Measurements from ENCODE around the gene KLHL4. TPM values are rescaled to one million over a fixed set of nuclear protein-coding genes. Genes with fewer than 3 reads are reported as not detected.
A peak's percentile ranks its signal among the peaks of the same experiment; 100 is the strongest.
"Not testable (repeated sequence)": the region's sequence is repeated elsewhere in the genome, so short reads cannot be mapped to it uniquely, and the experiment has no call there.

Gene KLHL4
- total RNA-seq: 2.1 and 3.5 TPM in 2 replicates
- polyA plus RNA-seq: 0.26 and 1.5 TPM in 2 replicates
- 0.06 and 1.3 TPM in 2 replicates for polyA plus RNA-seq (2012)
- 1.2 TPM in 1 of 2 replicates, not detected in the other for polyA minus RNA-seq (ENCODE audit: low replicate concordance)

- Histone ChIP-seq H3K27me3 (ENCODE audit: control insufficient read depth, insufficient read depth, low read length) (no peaks in the 10 kb centered on the region), H3K36me3 (ENCODE audit: control insufficient read depth, insufficient read depth, low read length) (no peaks in the 10 kb centered on the region), H4K20me1 (ENCODE audit: control insufficient read depth, extremely low read depth, insufficient read depth, low read length) (no peaks in the 10 kb centered on the region), H2AFZ (ENCODE audit: low read length) (no peak within 1 kb of the TSS), H3K9me3 (ENCODE audit: control insufficient read depth, insufficient read depth, low read depth, low read length) (no peaks in the 10 kb centered on the region), H3K4me3 (replicated peaks in 1 of 4; ENCODE audit: control extremely low read depth in 1 of 4, insufficient read depth in 1 of 4, low read depth in 3 of 4, low read length in 4 of 4) (peak within 1 kb of the TSS; percentile 1 to 72 (median 22)), H3K9ac (ENCODE audit: insufficient read depth, low read length) (no peak within 1 kb of the TSS), H3K4me2 (ENCODE audit: extremely low read depth, insufficient read depth, low read length) (no peak within 1 kb of the TSS), H3K4me1 (ENCODE audit: control insufficient read depth, extremely low read depth, insufficient read depth, low read length) (no peaks in the 10 kb centered on the region), H3K79me2 (ENCODE audit: control insufficient read depth, insufficient read depth, low read length) (no peaks in the 10 kb centered on the region), H3K27ac (ENCODE audit: insufficient read depth, low read length) (no peak within 1 kb of the TSS)
- peak; percentile 82 to 97 for DNase-seq (ENCODE audit: low read depth in 2 of 2)
- TF ChIP-seq EZH2 (IDR thresholded peaks at IDR 0.05; ENCODE audit: low read length, missing control alignments): no peak
- TF ChIP-seq, protein P1, sequence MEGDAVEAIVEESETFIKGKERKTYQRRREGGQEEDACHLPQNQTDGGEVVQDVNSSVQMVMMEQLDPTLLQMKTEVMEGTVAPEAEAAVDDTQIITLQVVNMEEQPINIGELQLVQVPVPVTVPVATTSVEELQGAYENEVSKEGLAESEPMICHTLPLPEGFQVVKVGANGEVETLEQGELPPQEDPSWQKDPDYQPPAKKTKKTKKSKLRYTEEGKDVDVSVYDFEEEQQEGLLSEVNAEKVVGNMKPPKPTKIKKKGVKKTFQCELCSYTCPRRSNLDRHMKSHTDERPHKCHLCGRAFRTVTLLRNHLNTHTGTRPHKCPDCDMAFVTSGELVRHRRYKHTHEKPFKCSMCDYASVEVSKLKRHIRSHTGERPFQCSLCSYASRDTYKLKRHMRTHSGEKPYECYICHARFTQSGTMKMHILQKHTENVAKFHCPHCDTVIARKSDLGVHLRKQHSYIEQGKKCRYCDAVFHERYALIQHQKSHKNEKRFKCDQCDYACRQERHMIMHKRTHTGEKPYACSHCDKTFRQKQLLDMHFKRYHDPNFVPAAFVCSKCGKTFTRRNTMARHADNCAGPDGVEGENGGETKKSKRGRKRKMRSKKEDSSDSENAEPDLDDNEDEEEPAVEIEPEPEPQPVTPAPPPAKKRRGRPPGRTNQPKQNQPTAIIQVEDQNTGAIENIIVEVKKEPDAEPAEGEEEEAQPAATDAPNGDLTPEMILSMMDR (conservative IDR thresholded peaks at IDR 0.05 in 1 of 2, IDR thresholded peaks at IDR 0.05 in 1 of 2; ENCODE audit: low read depth in 1 of 2, low read length in 2 of 2): no peak
These were observed at the start of gene KLHL4 for GRCh38 chrX:87517571-87518141. TSS of gene KLHL4 (plus strand) at chrX:87517802. CDS start at chrX:87517894, 92 bp downstream.

- Histone ChIP-seq H3K36me3 (ENCODE audit: control insufficient read depth, insufficient read depth, low read length) (no peaks in the 10 kb centered on the region), H4K20me1 (ENCODE audit: control insufficient read depth, extremely low read depth, insufficient read depth, low read length) (no peaks in the 10 kb centered on the region), H3K27me3 (ENCODE audit: control insufficient read depth, insufficient read depth, low read length) (no peaks in the 10 kb centered on the region), H2AFZ (ENCODE audit: low read length) (no peak overlapping the region), H3K9ac (ENCODE audit: insufficient read depth, low read length) (no peak overlapping the region), H3K79me2 (ENCODE audit: control insufficient read depth, insufficient read depth, low read length) (no peaks in the 10 kb centered on the region), H3K4me3 (replicated peaks in 1 of 4; ENCODE audit: control extremely low read depth in 1 of 4, insufficient read depth in 1 of 4, low read depth in 3 of 4, low read length in 4 of 4) (no peak overlapping the region), H3K4me1 (ENCODE audit: control insufficient read depth, extremely low read depth, insufficient read depth, low read length) (no peaks in the 10 kb centered on the region), H3K4me2 (ENCODE audit: extremely low read depth, insufficient read depth, low read length) (no peak overlapping the region), H3K9me3 (ENCODE audit: control insufficient read depth, insufficient read depth, low read depth, low read length) (no peaks in the 10 kb centered on the region), H3K27ac (ENCODE audit: insufficient read depth, low read length) (no peak overlapping the region)
- DNase-seq (ENCODE audit: low read depth in 2 of 2): no peak
- TF ChIP-seq, protein P1 (conservative IDR thresholded peaks at IDR 0.05 in 1 of 2, IDR thresholded peaks at IDR 0.05 in 1 of 2; ENCODE audit: low read depth in 1 of 2, low read length in 2 of 2): no peak
- no peak for TF ChIP-seq EZH2 (IDR thresholded peaks at IDR 0.05; ENCODE audit: low read length, missing control alignments)
These were observed 48.7 kb upstream of the KLHL4 start for GRCh38 chrX:87468941-87469340.

DNA sequence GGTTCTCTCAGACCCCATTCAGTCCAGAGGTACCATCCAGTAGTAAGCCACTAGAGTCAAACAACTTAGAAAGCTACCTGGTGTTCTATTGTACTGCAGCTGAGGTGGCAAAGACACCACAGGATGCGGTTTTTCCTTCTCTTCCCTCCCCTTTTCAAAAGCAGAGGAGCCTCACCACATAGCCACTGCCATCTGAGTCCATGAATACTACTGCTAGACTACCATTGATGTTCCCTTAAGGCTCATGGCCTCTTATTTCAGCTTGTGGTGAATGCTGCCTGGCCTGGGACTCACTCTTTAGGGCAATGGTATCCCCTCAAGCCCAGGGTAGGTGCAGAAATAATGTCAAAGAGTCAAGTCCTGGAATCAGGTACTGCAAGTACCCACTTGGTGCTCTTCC, 41.8 kb upstream of the KLHL4 start:
- TF ChIP-seq, protein P1 (conservative IDR thresholded peaks at IDR 0.05 in 1 of 2, IDR thresholded peaks at IDR 0.05 in 1 of 2; ENCODE audit: low read depth in 1 of 2, low read length in 2 of 2): no peak
- TF ChIP-seq EZH2 (IDR thresholded peaks at IDR 0.05; ENCODE audit: low read length, missing control alignments): no peak
- Histone ChIP-seq H3K9ac (ENCODE audit: insufficient read depth, low read length) (no peak overlapping the region), H3K36me3 (ENCODE audit: control insufficient read depth, insufficient read depth, low read length) (no peaks in the 10 kb centered on the region), H3K4me1 (ENCODE audit: control insufficient read depth, extremely low read depth, insufficient read depth, low read length) (no peaks in the 10 kb centered on the region), H2AFZ (ENCODE audit: low read length) (no peak overlapping the region), H3K4me3 (replicated peaks in 1 of 4; ENCODE audit: control extremely low read depth in 1 of 4, insufficient read depth in 1 of 4, low read depth in 3 of 4, low read length in 4 of 4) (no peak overlapping the region), H3K27ac (ENCODE audit: insufficient read depth, low read length) (no peak overlapping the region), H3K79me2 (ENCODE audit: control insufficient read depth, insufficient read depth, low read length) (no peaks in the 10 kb centered on the region), H3K4me2 (ENCODE audit: extremely low read depth, insufficient read depth, low read length) (no peak overlapping the region), H4K20me1 (ENCODE audit: control insufficient read depth, extremely low read depth, insufficient read depth, low read length) (no peaks in the 10 kb centered on the region), H3K27me3 (ENCODE audit: control insufficient read depth, insufficient read depth, low read length) (no peaks in the 10 kb centered on the region), H3K9me3 (ENCODE audit: control insufficient read depth, insufficient read depth, low read depth, low read length) (no peaks in the 10 kb centered on the region)
- no peak for DNase-seq (ENCODE audit: low read depth in 2 of 2)

GRCh38 chrX:87478703-87479102, 38.9 kb upstream of the KLHL4 start:
- not testable (repeated sequence) for H2AFZ ChIP-seq (ENCODE audit: low read length); H3K36me3 ChIP-seq (ENCODE audit: control insufficient read depth, insufficient read depth, low read length); H3K9me3 ChIP-seq (ENCODE audit: control insufficient read depth, insufficient read depth, low read depth, low read length); H3K79me2 ChIP-seq (ENCODE audit: control insufficient read depth, insufficient read depth, low read length); H4K20me1 ChIP-seq (ENCODE audit: control insufficient read depth, extremely low read depth, insufficient read depth, low read length); H3K9ac ChIP-seq (ENCODE audit: insufficient read depth, low read length); H3K4me1 ChIP-seq (ENCODE audit: control insufficient read depth, extremely low read depth, insufficient read depth, low read length); H3K4me3 ChIP-seq (replicated peaks in 1 of 4; ENCODE audit: control extremely low read depth in 1 of 4, insufficient read depth in 1 of 4, low read depth in 3 of 4, low read length in 4 of 4); H3K4me2 ChIP-seq (ENCODE audit: extremely low read depth, insufficient read depth, low read length); H3K27me3 ChIP-seq (ENCODE audit: control insufficient read depth, insufficient read depth, low read length); DNase-seq (ENCODE audit: low read depth in 2 of 2); H3K27ac ChIP-seq (ENCODE audit: insufficient read depth, low read length)
